Measurements from ENCODE around the gene CLDN14. TPM values are rescaled to one million over a fixed set of nuclear protein-coding genes. Genes with fewer than 3 reads are reported as not detected.

Gene CLDN14
- polyA plus RNA-seq, 2 donors, result 0.04 TPM; not detected in 1

DNA sequence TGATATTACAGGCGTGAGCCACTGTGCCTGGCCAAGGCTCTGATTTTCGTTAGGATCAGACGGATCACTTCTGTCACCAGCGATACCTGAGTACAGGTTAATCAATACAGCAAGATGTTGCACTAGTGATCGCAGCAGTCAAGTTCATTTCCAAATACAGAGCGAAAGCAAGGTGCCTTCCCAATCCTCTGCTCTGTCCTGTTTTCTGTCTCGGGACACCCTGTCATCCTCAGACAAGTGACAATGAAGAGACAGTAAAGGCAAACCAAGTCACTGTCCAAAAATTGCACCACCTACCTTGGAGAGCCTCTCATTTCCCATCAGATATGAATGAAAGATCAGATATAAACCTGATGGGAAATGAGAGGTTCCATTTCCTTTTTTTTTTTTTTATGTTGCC, 5.6 kb upstream of the CLDN14 start:
- Histone ChIP-seq H3K4me1 (ENCODE audit: control insufficient read depth in 2 of 2, insufficient read depth in 2 of 2, low read length in 1 of 2) (no peaks in the 10 kb centered on the region), H3K27ac (ENCODE audit: low read depth in 2 of 2, low read length in 1 of 2) (no peak overlapping the region), H3K4me3 (ENCODE audit: low read depth in 1 of 2, low read length in 2 of 2) (no peak overlapping the region), H3K27me3 (ENCODE audit: control insufficient read depth in 1 of 2, insufficient read depth in 2 of 2, low read length in 2 of 2) (no peaks in the 10 kb centered on the region), H3K9me3 (ENCODE audit: control insufficient read depth in 2 of 2, insufficient read depth in 1 of 2, low read depth in 1 of 2, low read length in 1 of 2) (no peaks in the 10 kb centered on the region), H3K36me3 (ENCODE audit: control insufficient read depth in 2 of 2, insufficient read depth in 2 of 2, low read length in 1 of 2) (no peaks in the 10 kb centered on the region)
- 94 to 95% methylated on average over 7 of the region's 7 CpGs for WGBS, 2 donors

- H3K27ac ChIP-seq (ENCODE audit: low read depth in 2 of 2, low read length in 1 of 2), result no peak overlapping the region
- WGBS, 2 donors, result 92 to 95% methylated on average over 10 of the region's 10 CpGs
- H3K36me3 ChIP-seq (ENCODE audit: control insufficient read depth in 2 of 2, insufficient read depth in 2 of 2, low read length in 1 of 2), result no peaks in the 10 kb centered on the region
- H3K27me3 ChIP-seq (ENCODE audit: control insufficient read depth in 1 of 2, insufficient read depth in 2 of 2, low read length in 2 of 2), result no peaks in the 10 kb centered on the region
- peaks cover 0 to 5% of the 10 kb centered on the region in 2 donors for H3K4me1 ChIP-seq (ENCODE audit: control insufficient read depth in 2 of 2, insufficient read depth in 2 of 2, low read length in 1 of 2)
- no peaks in the 10 kb centered on the region for H3K9me3 ChIP-seq (ENCODE audit: control insufficient read depth in 2 of 2, insufficient read depth in 1 of 2, low read depth in 1 of 2, low read length in 1 of 2)
- no peak overlapping the region for H3K4me3 ChIP-seq (ENCODE audit: low read depth in 1 of 2, low read length in 2 of 2)
Measured at GRCh38 chr21:36483095-36483494, 3.2 kb upstream of the CLDN14 start.

GRCh38 chr21:36482673-36483072, 2.8 kb upstream of the CLDN14 start:
- H3K36me3 ChIP-seq (ENCODE audit: control insufficient read depth in 2 of 2, insufficient read depth in 2 of 2, low read length in 1 of 2), result no peaks in the 10 kb centered on the region
- no peaks in the 10 kb centered on the region for H3K9me3 ChIP-seq (ENCODE audit: control insufficient read depth in 2 of 2, insufficient read depth in 1 of 2, low read depth in 1 of 2, low read length in 1 of 2)
- H3K4me1 ChIP-seq (ENCODE audit: control insufficient read depth in 2 of 2, insufficient read depth in 2 of 2, low read length in 1 of 2), result peaks cover 0 to 5% of the 10 kb centered on the region in 2 donors
- H3K27me3 ChIP-seq (ENCODE audit: control insufficient read depth in 1 of 2, insufficient read depth in 2 of 2, low read length in 2 of 2), result no peaks in the 10 kb centered on the region
- 89 to 93% methylated on average over 4 of the region's 4 CpGs for WGBS, 2 donors
- H3K27ac ChIP-seq (ENCODE audit: low read depth in 2 of 2, low read length in 1 of 2), result no peak overlapping the region
- no peak overlapping the region for H3K4me3 ChIP-seq (ENCODE audit: low read depth in 1 of 2, low read length in 2 of 2)

GRCh38 chr21:36482181-36482580, 2.3 kb upstream of the CLDN14 start:
- Histone ChIP-seq H3K9me3 (ENCODE audit: control insufficient read depth in 2 of 2, insufficient read depth in 1 of 2, low read depth in 1 of 2, low read length in 1 of 2) (no peaks in the 10 kb centered on the region), H3K36me3 (ENCODE audit: control insufficient read depth in 2 of 2, insufficient read depth in 2 of 2, low read length in 1 of 2) (no peaks in the 10 kb centered on the region), H3K27me3 (ENCODE audit: control insufficient read depth in 1 of 2, insufficient read depth in 2 of 2, low read length in 2 of 2) (no peaks in the 10 kb centered on the region), H3K4me3 (ENCODE audit: low read depth in 1 of 2, low read length in 2 of 2) (no peak overlapping the region), H3K4me1 (ENCODE audit: control insufficient read depth in 2 of 2, insufficient read depth in 2 of 2, low read length in 1 of 2) (peaks cover 0 to 5% of the 10 kb centered on the region in 2 donors), H3K27ac (ENCODE audit: low read depth in 2 of 2, low read length in 1 of 2) (no peak overlapping the region)
- 72 to 79% methylated on average over 4 of the region's 4 CpGs for WGBS, 2 donors

GRCh38 chr21:36481639-36482038, 1.7 kb upstream of the CLDN14 start:
- WGBS, 2 donors, result 74 to 88% methylated on average over 5 of the region's 5 CpGs
- Histone ChIP-seq H3K27ac (ENCODE audit: low read depth in 2 of 2, low read length in 1 of 2) (no peak overlapping the region), H3K4me1 (ENCODE audit: control insufficient read depth in 2 of 2, insufficient read depth in 2 of 2, low read length in 1 of 2) (peaks cover 0 to 5% of the 10 kb centered on the region in 2 donors), H3K27me3 (ENCODE audit: control insufficient read depth in 1 of 2, insufficient read depth in 2 of 2, low read length in 2 of 2) (no peaks in the 10 kb centered on the region), H3K9me3 (ENCODE audit: control insufficient read depth in 2 of 2, insufficient read depth in 1 of 2, low read depth in 1 of 2, low read length in 1 of 2) (no peaks in the 10 kb centered on the region), H3K36me3 (ENCODE audit: control insufficient read depth in 2 of 2, insufficient read depth in 2 of 2, low read length in 1 of 2) (no peaks in the 10 kb centered on the region), H3K4me3 (ENCODE audit: low read depth in 1 of 2, low read length in 2 of 2) (no peak overlapping the region)

GRCh38 chr21:36480618-36481017, 696 bp upstream of the CLDN14 start:
- no peak overlapping the region for H3K27ac ChIP-seq (ENCODE audit: low read depth in 2 of 2, low read length in 1 of 2)
- 91 to 93% methylated on average over 12 of the region's 12 CpGs for WGBS, 2 donors
- peaks cover 0 to 5% of the 10 kb centered on the region in 2 donors for H3K4me1 ChIP-seq (ENCODE audit: control insufficient read depth in 2 of 2, insufficient read depth in 2 of 2, low read length in 1 of 2)
- H3K36me3 ChIP-seq (ENCODE audit: control insufficient read depth in 2 of 2, insufficient read depth in 2 of 2, low read length in 1 of 2), result no peaks in the 10 kb centered on the region
- no peaks in the 10 kb centered on the region for H3K9me3 ChIP-seq (ENCODE audit: control insufficient read depth in 2 of 2, insufficient read depth in 1 of 2, low read depth in 1 of 2, low read length in 1 of 2)
- no peaks in the 10 kb centered on the region for H3K27me3 ChIP-seq (ENCODE audit: control insufficient read depth in 1 of 2, insufficient read depth in 2 of 2, low read length in 2 of 2)
- no peak overlapping the region for H3K4me3 ChIP-seq (ENCODE audit: low read depth in 1 of 2, low read length in 2 of 2)

- no peak overlapping the region for H3K4me3 ChIP-seq (ENCODE audit: low read depth in 1 of 2, low read length in 2 of 2)
- H3K27ac ChIP-seq (ENCODE audit: low read depth in 2 of 2, low read length in 1 of 2), result no peak overlapping the region
- 40 to 48% methylated on average over 7 of the region's 7 CpGs for WGBS, 2 donors
- H3K9me3 ChIP-seq (ENCODE audit: control insufficient read depth in 2 of 2, insufficient read depth in 1 of 2, low read depth in 1 of 2, low read length in 1 of 2), result no peaks in the 10 kb centered on the region
- H3K36me3 ChIP-seq (ENCODE audit: control insufficient read depth in 2 of 2, insufficient read depth in 2 of 2, low read length in 1 of 2), result no peaks in the 10 kb centered on the region
- peaks cover 0 to 5% of the 10 kb centered on the region in 2 donors for H3K4me1 ChIP-seq (ENCODE audit: control insufficient read depth in 2 of 2, insufficient read depth in 2 of 2, low read length in 1 of 2)
- no peaks in the 10 kb centered on the region for H3K27me3 ChIP-seq (ENCODE audit: control insufficient read depth in 1 of 2, insufficient read depth in 2 of 2, low read length in 2 of 2)
Measured at GRCh38 chr21:36478941-36479340, 981 bp downstream of the CLDN14 start.

DNA sequence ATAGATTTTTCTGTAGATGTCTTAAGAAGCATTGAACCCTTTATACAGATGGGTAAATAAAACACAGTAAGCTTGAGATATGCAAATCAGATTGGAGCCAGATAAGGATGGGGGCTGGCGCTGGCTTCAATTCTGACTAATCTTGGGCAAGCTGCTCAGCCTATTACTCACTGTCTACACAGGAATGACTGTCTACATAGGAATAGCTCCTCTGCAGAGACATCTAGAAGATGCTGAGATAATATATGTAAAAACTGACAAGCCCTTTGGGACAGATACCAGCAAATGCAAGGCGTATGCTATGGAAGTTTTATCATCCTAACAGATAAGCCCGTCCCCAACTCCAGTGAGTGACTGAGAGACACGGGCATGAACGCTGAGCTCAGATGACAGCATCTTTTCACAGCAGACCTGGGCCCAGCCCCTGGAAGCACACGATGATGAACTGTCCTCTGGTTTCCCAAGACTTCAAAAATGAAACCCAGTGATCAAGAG, 1.7 kb downstream of the CLDN14 start:
- H3K27ac ChIP-seq (ENCODE audit: low read depth in 2 of 2, low read length in 1 of 2), result no peak overlapping the region
- 71 to 77% methylated on average over 6 of the region's 6 CpGs for WGBS, 2 donors
- H3K4me1 ChIP-seq (ENCODE audit: control insufficient read depth in 2 of 2, insufficient read depth in 2 of 2, low read length in 1 of 2), result peaks cover 0 to 5% of the 10 kb centered on the region in 2 donors
- no peak overlapping the region for H3K4me3 ChIP-seq (ENCODE audit: low read depth in 1 of 2, low read length in 2 of 2)
- H3K27me3 ChIP-seq (ENCODE audit: control insufficient read depth in 1 of 2, insufficient read depth in 2 of 2, low read length in 2 of 2), result no peaks in the 10 kb centered on the region
- no peaks in the 10 kb centered on the region for H3K9me3 ChIP-seq (ENCODE audit: control insufficient read depth in 2 of 2, insufficient read depth in 1 of 2, low read depth in 1 of 2, low read length in 1 of 2)
- H3K36me3 ChIP-seq (ENCODE audit: control insufficient read depth in 2 of 2, insufficient read depth in 2 of 2, low read length in 1 of 2), result no peaks in the 10 kb centered on the region

DNA sequence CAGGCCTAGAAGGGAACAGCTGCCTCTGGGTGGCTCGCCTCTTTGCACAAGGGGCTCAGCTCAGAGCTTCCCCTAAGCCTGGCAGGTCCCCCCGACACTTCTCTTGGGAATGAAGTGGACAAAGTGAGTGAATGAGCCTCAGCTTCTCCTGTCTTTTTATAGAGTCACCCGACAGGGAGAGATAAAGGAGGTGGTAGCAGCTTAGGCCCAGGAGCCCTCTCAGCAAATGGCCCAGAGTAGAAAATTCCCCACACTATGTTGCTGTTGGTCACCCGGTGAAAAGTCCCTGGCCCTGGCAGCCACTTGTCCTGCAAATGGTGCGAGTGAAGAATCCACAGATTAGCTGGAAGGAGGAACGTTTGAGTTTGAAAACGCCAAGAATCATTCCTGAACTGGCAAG, 2.4 kb downstream of the CLDN14 start:
- WGBS, 2 donors, result 83 to 87% methylated on average over 7 of the region's 7 CpGs
- Histone ChIP-seq H3K36me3 (ENCODE audit: control insufficient read depth in 2 of 2, insufficient read depth in 2 of 2, low read length in 1 of 2) (no peaks in the 10 kb centered on the region), H3K4me1 (ENCODE audit: control insufficient read depth in 2 of 2, insufficient read depth in 2 of 2, low read length in 1 of 2) (peaks cover 0 to 5% of the 10 kb centered on the region in 2 donors), H3K27ac (ENCODE audit: low read depth in 2 of 2, low read length in 1 of 2) (no peak overlapping the region), H3K27me3 (ENCODE audit: control insufficient read depth in 1 of 2, insufficient read depth in 2 of 2, low read length in 2 of 2) (no peaks in the 10 kb centered on the region), H3K4me3 (ENCODE audit: low read depth in 1 of 2, low read length in 2 of 2) (no peak overlapping the region), H3K9me3 (ENCODE audit: control insufficient read depth in 2 of 2, insufficient read depth in 1 of 2, low read depth in 1 of 2, low read length in 1 of 2) (no peaks in the 10 kb centered on the region)

DNA sequence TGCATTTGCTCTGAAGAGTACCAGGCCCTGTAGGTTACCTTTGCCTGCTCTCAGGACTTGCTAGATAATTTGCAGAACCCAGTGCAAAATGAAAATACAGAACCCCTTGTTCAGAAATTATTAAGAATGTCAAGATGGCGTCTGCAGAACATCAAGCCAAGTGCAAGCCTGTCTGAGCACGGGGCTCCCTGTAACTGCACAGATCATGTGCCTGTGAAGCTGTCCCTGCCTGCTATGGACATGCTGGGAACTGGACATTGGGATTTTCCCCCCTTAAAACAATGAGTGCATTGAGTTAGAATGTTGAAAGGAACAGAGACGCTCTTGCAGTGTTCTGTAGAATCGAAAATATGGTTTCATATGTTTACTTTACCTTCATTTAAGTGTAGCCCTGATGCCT, 2.9 kb downstream of the CLDN14 start:
- no peak overlapping the region for H3K4me3 ChIP-seq (ENCODE audit: low read depth in 1 of 2, low read length in 2 of 2)
- no peaks in the 10 kb centered on the region for H3K27me3 ChIP-seq (ENCODE audit: control insufficient read depth in 1 of 2, insufficient read depth in 2 of 2, low read length in 2 of 2)
- H3K9me3 ChIP-seq (ENCODE audit: control insufficient read depth in 2 of 2, insufficient read depth in 1 of 2, low read depth in 1 of 2, low read length in 1 of 2), result no peaks in the 10 kb centered on the region
- H3K27ac ChIP-seq (ENCODE audit: low read depth in 2 of 2, low read length in 1 of 2), result no peak overlapping the region
- no peaks in the 10 kb centered on the region for H3K36me3 ChIP-seq (ENCODE audit: control insufficient read depth in 2 of 2, insufficient read depth in 2 of 2, low read length in 1 of 2)
- WGBS, 2 donors, result 77 to 79% methylated on average over 4 of the region's 4 CpGs
- peaks cover 0 to 5% of the 10 kb centered on the region in 2 donors for H3K4me1 ChIP-seq (ENCODE audit: control insufficient read depth in 2 of 2, insufficient read depth in 2 of 2, low read length in 1 of 2)

All from esophagus (tissue), 2 donors.